ENCODE data around the gene NKX2-4. TPM values are rescaled to one million over a fixed set of nuclear protein-coding genes. Genes with fewer than 3 reads are reported as not detected.

NKX2-4 gene
- not detected in 2 replicates for total RNA-seq

GRCh38 chr20:21397341-21398108 lies at the start of gene NKX2-4:
NKX2-4 (minus strand) TSS chr20:21397526; CDS start chr20:21397399, 127 bp downstream.

Small RNAs within 50 kb of the gene (small RNA-seq; reads per million reads assigned to genes)
- gene RN7SKP140: not detected

Other genes with a start within 250 kb of the NKX2-4 start
- gene XRN2, start 94.2 kb downstream of the NKX2-4 start, total RNA-seq: 66.0 and 74.2 TPM in 2 replicates
- gene NKX2-2, start 116.5 kb upstream of the NKX2-4 start, total RNA-seq: not detected in 2 replicates

Data from placental epithelial cell (primary cell).